DMS53 (cell line): ENCODE measurements around the gene CDCA7L.
"Not testable (repeated sequence)": the region's sequence is repeated elsewhere in the genome, so short reads cannot be mapped to it uniquely, and the experiment has no call there.

Source experiments
- DNase-seq: peaks from one replicate; lab custom pipeline; 2025; lab: John Stamatoyannopoulos, UW

The CDCA7L gene

DNA sequence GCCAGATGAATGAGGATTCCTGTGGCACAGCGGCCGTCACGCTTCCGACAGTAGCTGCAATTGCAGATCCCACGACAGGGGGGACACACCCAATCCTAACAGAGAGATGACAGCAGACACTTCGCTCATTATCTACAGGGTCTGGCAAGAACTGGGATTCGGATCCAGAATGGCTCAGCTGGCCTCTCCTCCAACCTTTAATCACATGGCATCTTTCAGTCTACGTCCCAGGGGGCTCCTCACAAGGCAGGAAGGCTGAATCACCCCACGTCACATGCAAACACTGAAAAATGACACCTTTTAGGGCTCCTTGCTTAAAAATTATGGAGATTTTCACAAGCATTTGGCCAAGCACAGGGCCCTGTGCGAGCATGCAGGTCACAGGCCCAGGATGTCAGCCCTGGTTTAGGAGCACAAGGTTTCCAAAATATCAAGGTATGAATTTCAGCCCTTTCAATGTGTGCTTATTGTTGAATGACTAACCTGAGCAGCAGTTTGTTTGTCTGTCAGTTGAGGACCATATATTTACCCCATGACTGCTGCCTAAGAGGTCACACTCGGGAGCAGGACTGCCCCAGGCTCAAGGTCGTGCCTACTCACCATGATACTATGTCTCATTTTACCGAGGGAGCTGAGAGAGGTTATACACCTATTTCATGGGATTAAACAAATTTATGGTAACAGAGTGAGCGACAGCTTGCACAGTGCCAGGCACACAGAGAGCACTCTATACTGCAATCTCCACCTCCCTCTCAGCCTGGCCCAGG is 42.5 kb downstream of the CDCA7L start:
- no peak for DNase-seq

DNA sequence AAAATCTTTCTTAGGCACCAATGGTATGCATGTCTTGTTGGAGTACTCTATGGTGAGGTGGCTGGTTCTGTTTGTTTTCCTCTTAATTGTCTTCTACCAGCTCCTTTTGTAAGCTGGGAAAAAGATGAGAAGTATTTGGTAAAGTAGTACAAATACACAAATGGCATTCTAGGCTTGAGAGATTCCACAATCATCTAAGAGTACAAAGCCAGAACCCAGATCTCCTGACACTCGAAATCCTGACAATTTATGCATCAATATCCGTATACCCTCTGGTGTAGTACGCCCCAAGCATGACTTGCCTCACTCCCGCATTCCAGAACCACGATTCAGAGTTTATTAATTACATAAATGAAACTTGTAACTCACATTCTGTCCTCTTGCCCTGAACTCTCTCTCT is 43.5 kb downstream of the CDCA7L start:
- DNase-seq: no peak

DNA sequence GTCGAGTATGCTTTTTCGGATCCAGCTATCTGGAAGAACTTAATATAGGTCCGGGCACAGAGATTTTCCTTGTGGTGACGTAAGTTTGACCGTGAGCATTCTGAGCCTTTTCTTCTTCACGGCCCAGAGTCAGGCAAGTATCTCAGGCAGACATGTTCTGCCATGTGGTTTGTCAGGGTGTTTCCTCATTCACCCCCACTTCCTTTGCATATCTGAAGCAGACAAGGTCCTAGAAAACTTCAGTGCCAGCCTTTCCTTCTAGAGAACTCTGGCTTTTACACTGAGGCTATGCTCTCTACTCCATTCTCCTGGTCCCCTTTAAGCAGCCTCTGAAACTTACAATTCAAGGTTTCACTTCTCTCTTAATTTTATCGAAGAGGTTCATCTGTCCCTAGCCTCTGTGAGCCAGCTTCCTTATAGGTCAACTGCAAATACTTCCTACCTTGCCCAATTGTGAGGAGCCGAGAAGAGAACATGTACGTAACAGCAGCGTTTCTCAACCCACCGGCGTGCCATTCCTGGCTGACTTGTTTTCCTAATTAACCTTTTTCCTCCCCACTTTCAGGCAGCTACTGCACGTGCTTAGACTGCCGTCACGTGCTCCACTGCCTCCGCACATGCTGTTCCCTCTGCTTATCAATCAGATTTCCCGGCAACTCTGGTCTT is 47.3 kb downstream of the CDCA7L start:
- no peak for DNase-seq

DNA sequence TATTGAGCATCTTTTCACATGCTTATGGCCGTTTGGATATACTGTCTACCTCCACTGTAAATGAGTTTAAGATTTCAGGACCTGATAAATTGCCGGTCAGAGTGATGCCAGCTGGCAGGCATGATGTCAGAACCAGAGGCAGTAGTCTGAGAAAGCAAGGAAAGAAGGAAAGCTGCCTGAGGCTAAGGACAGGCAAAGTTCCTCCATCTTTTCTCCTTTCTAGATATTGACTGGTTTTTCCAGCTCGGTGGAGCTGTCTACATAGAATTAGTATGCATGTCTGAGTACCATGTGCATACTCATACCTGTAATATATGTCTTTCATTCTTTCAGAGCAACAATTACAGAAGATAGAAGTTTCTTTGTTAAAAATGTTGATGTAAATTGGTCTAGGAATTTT is 52.3 kb downstream of the CDCA7L start:
- DNase-seq: no peak

DNA sequence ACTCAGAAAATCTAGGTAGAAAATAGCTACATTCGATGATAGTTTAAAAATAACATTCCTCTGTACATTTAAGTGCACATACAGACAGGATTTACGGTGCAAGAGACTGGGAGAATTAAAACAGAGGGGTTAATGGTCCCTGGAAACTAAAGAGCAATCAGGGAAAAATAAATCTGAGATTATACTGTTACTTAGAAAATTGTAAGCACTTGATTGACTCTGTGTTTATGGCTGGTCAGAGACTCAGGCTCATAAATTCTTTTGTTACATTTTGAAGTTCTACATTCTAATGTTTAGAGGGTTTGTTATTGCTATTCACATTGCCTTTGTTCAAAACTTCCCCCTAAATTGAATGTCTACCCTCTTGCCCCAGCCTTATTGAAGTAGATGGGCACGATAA is 54.4 kb downstream of the CDCA7L start:
- no peak for DNase-seq

DNA sequence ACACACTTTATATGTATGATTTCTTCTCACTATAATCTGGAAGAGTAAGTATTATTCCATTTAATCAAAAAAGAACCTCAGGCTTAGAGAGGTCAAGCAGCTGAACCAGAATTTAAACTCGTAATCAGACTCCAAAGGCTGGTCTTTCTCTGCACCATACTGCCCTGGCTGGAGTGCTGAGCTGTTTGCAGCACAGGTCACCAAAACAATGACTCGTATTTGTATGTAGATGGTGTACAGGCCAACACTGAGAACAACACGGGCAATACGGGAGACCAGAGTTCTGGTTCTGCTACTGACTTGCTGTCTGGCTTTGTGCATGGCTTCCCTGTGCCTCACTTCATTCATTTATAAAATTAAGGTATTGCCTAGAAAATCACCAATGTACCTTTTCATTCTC is 57.9 kb downstream of the CDCA7L start:
- DNase-seq: peak; percentile 47

DNA sequence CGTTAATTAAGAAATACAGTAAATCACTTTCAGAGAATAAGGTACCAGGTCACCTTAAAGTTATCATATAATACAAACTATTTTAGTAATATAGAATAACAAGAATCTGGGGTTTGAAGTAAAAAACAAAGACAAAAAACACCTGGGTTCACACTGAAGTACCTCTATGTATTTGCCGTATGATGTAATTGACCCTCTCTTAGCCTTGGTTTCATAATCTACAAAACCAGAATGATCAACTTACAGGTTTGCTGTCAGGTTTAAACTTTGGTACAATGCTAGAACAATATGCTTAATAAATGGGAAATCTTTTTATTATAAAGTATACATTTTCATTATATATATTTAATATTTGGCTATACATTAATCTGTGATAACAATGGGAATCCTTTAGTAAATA is 58.3 kb downstream of the CDCA7L start:
- peak; percentile 30 for DNase-seq

DNA sequence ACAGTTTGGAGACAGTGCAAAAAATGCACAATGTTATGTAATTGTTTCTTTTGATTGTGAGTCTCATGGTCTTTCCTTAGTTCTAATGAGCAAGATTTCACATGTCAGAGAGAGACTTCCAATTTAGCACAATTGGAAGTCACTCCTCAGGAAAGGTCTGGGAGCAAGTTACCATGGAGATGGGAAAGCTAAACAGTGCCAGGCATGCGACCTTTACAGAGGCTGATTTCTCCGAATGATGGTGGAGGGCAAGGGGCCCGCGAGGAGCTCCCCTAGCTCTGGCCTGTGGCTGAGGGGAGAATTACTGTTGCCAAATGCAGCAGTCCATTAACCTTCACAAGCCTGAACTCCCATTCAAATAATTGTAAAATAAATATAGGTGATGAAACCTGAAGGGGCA is 59.3 kb downstream of the CDCA7L start:
- DNase-seq: no peak

DNA sequence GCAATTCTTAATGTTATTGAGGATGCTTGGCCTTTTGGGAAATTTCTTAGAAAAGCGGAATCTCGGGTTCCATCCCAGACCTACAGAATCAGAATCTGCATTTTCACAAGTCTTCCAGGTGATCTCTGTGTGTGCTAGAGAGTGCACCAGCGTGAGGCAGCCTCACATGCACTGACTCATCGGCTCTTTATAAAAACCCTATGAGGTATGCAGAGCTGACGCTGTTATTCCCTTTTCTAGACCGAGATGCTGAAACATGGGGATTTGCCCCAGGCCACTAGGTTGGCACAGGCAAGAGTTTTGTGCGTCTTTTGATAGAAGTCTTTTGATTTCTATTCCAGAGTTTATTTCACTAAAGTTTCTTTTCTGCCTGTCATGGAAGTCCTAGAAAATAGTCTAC is 61.2 kb downstream of the CDCA7L start:
- no peak for DNase-seq

DNA sequence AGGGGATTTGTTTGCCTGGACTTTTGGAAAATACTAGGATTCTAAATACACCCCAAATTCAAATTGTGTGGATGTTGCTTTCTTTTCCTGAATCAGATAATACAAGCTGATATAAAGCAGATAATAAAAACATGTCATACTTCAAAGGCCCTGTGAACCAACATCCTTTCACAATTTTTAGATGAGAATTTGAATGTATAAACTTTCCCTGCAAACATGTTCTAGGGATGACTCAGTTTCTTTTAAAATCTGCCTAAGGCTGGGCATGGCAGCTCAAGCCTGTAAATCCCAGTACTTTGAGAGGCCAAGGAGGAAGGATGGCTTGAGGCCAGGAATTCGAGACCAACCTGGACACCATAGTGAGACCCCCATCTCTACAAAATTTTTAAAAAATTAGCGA is 62.2 kb downstream of the CDCA7L start:
- not testable (repeated sequence) for DNase-seq

DNA sequence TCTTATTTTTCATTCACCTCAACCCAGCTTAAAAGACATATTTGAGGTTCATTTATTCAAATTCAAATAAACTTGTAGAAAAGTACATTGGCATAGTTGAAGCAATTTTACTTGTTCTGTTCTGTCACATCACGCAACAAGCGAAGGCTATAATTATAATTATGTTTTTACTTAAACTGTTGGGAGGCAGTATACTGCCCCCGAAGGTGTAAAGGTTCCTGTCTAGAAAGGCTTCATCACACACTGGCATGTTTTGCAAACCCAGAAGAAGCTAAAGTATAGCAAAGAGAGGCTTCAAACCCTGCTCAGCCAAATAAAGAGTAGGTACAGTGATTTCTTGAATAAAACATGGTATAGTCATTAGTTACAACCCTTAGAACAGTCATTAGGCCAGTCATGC is 62.6 kb downstream of the CDCA7L start:
- no peak for DNase-seq

DNA sequence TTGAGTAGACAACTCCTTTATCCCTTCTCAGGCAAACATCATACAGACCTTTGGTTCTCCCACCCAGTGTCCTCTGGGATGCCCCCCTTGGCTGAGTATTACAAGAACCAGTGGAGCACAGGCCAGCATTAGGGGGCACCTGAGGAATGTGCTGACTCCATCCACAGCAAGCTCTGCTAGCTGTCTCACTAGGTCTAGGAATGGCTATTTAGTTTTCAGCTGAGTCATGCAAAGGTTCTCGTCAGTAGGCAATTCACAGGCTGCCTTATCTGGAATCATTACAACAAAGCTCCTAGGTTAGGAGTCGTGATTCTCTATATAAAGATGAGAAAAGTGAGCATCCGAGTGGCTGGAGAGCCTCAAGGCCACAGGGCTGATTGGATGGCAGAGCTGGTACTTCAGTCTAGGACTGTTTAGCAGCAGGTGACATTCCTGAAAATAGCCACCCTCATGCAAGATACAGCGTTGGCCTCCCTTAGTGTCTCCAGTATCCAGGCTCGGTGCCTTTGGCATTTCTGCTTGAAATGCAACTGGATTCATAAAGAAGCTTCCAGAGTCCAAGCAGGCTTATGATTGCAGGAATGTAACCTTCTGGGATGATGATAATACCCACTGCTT is 75.8 kb downstream of the CDCA7L start:
- peak; percentile 48 for DNase-seq

DNA sequence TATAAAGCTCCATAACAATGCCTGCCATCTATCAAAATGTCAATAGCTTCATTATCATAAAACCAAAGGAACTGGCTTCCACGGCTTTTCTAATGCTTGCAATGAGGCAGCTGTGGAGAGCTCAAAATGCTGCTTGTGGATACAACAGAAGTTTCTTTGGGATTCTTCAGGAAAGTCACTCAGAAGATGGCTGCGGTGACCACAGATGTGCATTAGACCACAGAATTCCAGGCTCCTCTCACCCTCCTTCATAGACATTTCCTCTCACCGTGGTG is 77.2 kb downstream of the CDCA7L start:
- DNase-seq: no peak

DNA sequence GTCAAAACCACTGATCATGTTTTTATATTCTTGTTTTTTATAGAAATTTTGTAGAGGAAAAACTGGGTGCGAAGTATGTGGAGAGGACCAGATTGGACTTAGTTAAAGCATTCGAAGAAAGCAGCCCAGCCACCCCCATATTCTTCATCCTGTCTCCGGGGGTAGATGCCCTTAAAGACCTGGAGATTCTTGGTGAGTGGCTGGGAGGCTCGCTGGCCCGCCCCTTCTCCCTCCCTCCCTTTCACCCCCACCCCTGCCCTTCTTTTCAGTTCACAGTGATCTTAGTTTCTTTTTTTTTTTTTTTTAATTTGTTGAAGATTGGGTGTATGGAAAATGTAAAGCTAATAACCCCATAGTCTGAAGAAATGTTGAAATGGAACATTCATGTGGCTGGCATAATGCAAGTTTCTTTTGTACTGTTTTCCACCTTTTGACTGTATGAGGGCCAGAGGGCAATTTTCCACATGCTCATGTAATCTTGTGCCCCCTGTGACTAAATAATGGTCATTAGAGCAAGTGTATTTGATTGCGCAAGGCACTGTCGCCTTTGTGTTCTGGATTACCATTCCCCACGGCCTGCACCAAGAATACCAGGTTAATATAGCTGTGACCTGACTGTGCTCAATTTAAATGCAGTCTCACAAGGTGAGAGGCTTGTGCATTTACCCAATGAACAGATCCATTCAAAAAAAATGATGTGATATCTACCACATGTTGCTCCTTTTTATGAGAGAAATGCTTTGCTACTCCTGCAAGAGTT is 77.7 kb downstream of the CDCA7L start:
- DNase-seq: no peak

DNA sequence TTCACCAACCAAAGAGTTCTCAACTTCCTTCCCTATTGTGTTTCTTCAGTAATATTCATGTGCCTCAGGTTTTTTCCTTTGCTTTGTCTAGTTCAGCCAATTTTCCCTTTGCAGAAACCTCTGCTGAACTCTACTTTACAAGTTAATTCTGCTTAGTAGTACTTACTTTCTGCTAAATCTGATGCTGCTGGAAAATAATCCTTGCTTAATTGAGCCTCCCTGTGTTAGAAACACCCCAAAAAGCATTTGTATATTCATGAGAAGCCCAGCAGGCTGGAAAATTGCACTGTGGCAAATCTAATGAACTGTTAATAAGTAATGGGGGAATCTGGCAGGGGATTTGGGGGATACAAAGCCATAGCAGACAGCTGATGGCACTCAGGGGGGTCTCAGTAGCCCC is 78.5 kb downstream of the CDCA7L start:
- DNase-seq: no peak

DNA sequence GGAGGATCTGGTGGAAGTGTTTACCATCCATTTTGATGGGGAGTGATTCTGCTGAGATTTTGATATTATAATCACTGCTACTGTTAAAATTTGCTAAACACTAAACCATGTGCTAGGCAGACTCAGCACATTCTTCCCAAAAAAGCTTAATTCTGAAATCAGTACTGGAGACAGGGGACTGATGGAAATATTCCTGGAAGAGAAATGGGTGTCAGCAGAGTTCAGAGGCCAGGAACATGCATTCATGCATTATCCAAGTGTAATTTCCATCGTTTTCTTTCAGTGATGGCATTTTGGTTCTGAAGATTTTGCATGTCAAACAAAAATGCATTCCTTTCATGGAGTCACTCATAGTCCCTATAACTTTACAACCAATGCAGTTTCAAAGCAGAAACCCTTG is 79.0 kb downstream of the CDCA7L start:
- DNase-seq: no peak

DNA sequence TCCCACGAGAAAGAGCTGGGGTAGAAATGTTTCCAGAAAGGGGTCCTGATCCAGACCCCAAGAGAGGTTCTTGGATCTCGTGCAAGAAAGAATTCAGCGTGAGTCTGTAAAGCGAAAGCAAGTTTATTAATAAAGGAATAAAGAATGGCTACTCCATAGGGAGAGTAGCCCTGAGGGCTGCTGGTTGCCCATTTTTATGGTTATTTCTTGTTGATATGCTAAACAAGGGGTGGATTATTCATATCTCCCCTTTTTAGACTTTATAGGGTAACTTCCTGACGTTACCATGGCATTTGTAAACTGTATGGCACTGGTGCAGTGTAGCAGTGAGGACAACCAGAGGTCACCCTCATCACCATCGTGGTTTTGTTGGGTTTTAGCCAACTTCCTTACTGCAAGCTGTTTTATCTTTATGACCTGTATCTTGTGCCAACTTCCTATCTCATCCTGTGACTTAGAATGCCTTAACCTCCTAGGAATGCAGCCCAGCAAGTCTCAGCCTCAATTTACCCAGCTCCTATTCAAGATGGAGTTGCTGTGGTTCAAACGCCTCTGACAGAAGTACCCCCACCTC is 80.0 kb downstream of the CDCA7L start:
- not testable (repeated sequence) for DNase-seq

DNA sequence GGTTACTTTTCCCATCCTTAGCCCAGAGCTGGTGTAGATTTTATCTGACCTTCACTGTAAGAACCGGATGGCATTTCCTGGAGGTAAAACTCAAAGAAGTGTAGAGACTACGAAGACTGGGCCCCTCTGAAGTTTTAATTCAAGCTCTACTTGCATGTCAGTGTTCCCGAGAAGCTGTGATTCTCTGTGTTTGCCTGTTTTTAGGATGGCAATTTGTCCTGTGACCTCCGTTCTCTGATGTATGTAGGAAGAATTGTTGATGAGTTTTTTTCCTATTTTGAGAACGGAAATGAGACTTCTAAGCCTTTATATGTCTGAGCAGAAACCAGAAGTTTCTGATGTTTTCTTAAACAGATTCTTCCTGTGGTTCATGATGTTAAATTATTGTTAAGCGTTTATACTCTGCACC is 94.1 kb downstream of the CDCA7L start:
- DNase-seq: no peak
